Epithelial cell of proximal tubule (primary cell): ENCODE data around the gene TFDP2. TPM values are rescaled to one million over a fixed set of nuclear protein-coding genes. Genes with fewer than 3 reads are reported as not detected.

Source experiments
- DNase-seq: peaks from one replicate; pipeline ENCODE4 v3.0.0-alpha.2; 2011; ENCODE audit warnings: low read depth
- H3K4me3 ChIP-seq: 2 replicates; pipeline ENCODE4 v1.5.1; 2011; ENCODE audit warnings: low read depth, mild to moderate bottlenecking, low read length
- CTCF ChIP-seq: conservative IDR thresholded peaks from 2 replicates; pipeline ENCODE4 v1.5.1; 2012; ENCODE audit warnings: low read depth, mild to moderate bottlenecking, low read length
- total RNA-seq: library from RNA; depleted of rRNA; stranded (reverse); fragments of >200 nt; gene quantifications from 2 replicates; pipeline ENCODE4 v1.2.3, GENCODE V29; 2015

Gene TFDP2
- total RNA-seq, 1 donor from 2014 or later, result 40.2 TPM

- no peak overlapping the region for H3K4me3 ChIP-seq
- TF ChIP-seq CTCF, result no peak
- no peak for DNase-seq
Observed at GRCh38 chr3:142031575-142031974, 117.8 kb downstream of the TFDP2 start.

GRCh38 chr3:142029791-142030190, 119.6 kb downstream of the TFDP2 start:
- H3K4me3 ChIP-seq, result no peak overlapping the region
- no peak for TF ChIP-seq CTCF
- no peak for DNase-seq

- no peak for TF ChIP-seq CTCF
- H3K4me3 ChIP-seq, result no peak overlapping the region
- DNase-seq, result no peak
Observed at GRCh38 chr3:142029052-142029642, 120.2 kb downstream of the TFDP2 start.

- DNase-seq, result peak; percentile 56
- peak overlapping the region; percentile 59 for H3K4me3 ChIP-seq
- TF ChIP-seq CTCF, result no peak
Observed at GRCh38 chr3:142028243-142028777, 121.0 kb downstream of the TFDP2 start.

DNA sequence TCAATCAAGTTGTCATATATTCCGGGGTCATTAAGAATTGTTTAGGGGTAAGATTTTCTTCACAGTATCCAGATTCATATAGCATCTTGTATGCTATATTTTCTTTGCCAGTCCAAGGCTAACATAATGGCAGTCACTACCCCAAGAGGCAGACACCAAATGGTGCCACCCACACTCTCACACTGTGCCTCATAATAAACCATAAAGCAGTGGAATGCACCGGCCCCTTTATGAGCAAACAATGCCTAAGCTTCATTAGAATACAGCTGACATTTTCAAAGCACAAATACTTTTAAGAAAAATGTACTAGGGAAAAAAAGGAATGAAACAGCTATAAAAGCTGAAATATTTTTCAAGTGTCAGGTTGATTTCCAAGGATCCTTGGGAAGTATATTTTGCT, 121.6 kb downstream of the TFDP2 start:
- peak overlapping the region; percentile 59 for H3K4me3 ChIP-seq
- no peak for DNase-seq
- TF ChIP-seq CTCF, result no peak

DNA sequence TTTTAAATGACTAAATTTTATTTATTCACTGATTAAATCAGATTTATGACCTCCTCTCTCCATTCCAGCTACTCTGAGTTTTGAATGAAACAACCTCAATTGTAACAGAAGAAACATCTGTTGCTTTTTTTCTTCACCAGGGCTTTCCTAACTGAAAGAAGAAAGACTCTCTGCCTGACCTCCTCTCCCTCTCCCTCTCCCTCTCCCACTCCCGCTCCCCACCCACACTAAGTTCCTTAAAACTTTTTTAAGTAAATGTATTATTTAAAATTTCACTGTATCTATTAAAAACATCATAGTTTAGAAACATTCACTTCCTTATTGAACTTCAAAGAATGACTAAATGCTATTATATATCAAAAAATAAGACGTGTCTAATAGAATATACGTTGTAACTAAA, 122.0 kb downstream of the TFDP2 start:
- TF ChIP-seq CTCF, result no peak
- DNase-seq, result no peak
- H3K4me3 ChIP-seq, result peak overlapping the region; percentile 59

- no peak for TF ChIP-seq CTCF
- DNase-seq, result no peak
- H3K4me3 ChIP-seq, result peak overlapping the region; percentile 59
Observed at GRCh38 chr3:142026333-142026732, 123.0 kb downstream of the TFDP2 start.
